T-helper 17 cell (primary cell): ENCODE measurements around the gene CELA2B. TPM values are rescaled to one million over a fixed set of nuclear protein-coding genes. Genes with fewer than 3 reads are reported as not detected.
"Not testable (repeated sequence)": the region's sequence is repeated elsewhere in the genome, so short reads cannot be mapped to it uniquely, and the experiment has no call there.

Experiments used
- ATAC-seq: fragments of 150-1000 bp; cut with Tn5 transposase; 2 replicates; pipeline ENCODE4 v1.10.0; 2021; ENCODE audit warnings: mild to moderate bottlenecking, moderate library complexity
- DNase-seq, 3 donors: peaks; one replicate each; pipeline versions ENCODE4 v3.0.0 to v3.0.0-alpha.2; 2020 to 2021
- H3K9me3 ChIP-seq: one replicate; pipeline ENCODE4 v1.7.0; 2013; ENCODE audit warnings: low read length, mild to moderate bottlenecking; ENCODE audit not compliant: control insufficient read depth, poor library complexity, severe bottlenecking
- H3K27ac Mint-ChIP-seq: one replicate; pipeline ENCODE4 v1.8.0; 2022; ENCODE audit warnings: mild to moderate bottlenecking, moderate library complexity, mixed read lengths
- H3K27me3 Mint-ChIP-seq: one replicate; pipeline ENCODE4 v1.8.0; 2022; ENCODE audit warnings: mixed read lengths
- H3K36me3 Mint-ChIP-seq: one replicate; pipeline ENCODE4 v1.8.0; 2022; ENCODE audit warnings: low read depth, mixed read lengths
- H3K4me1 Mint-ChIP-seq: one replicate; pipeline ENCODE4 v1.8.0; 2022; ENCODE audit warnings: mild to moderate bottlenecking, mixed read lengths
- H3K4me3 Mint-ChIP-seq: one replicate; pipeline ENCODE4 v1.8.0; 2022; ENCODE audit warnings: mild to moderate bottlenecking, moderate library complexity, mixed read lengths
- total RNA-seq, 4 donors: library from RNA in 2 of 4; stranded (reverse) in 2 of 4; gene quantifications; one replicate each; pipeline ENCODE4 v1.2.3 and lab custom pipeline; 2022 to 2026

The CELA2B gene
- total RNA-seq, 2 donors from 2014 or later, result not detected

DNA sequence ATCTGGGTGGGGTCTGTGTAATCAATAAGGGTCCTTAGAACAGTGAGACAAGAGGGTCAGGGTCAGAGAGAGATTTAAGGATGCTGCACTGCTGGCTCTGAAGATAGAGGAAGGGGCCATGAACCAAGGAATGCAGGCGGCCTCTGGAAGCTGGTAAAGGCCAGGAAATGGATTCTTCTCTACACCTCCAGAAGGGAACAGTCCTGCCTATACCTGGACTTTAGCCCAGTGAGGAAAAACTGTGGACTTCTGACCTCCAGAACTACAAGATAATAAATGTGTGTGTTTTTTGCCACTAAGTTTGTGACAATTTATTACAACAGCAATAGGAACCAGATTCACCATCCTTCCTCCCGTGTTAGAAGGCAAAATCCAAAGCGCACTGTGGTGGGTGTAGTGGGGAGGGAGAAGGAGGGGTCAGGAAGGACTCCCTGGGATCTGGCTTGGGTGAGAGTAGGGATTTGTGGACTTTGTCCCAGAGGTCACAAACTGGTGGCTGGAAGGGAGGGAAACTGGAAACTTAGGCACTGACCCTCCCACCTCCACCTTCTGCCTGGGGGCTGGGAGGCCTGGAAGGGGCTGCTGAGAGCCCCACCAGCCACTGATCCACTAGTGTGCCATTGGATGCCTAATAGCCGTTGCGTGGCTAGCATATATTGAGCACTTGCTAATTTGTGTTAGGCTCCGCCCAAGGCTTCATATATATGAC lies 24.7 kb upstream of the CELA2B start:
- no peak overlapping the region for H3K27ac Mint-ChIP-seq
- no peak overlapping the region for H3K4me3 Mint-ChIP-seq
- H3K36me3 Mint-ChIP-seq, result no peaks in the 10 kb centered on the region
- H3K4me1 Mint-ChIP-seq, result no peaks in the 10 kb centered on the region
- peaks cover 30% of the 10 kb centered on the region for H3K27me3 Mint-ChIP-seq
- H3K9me3 ChIP-seq, result no peaks in the 10 kb centered on the region
- DNase-seq, result no peak
- no peak for ATAC-seq

DNA sequence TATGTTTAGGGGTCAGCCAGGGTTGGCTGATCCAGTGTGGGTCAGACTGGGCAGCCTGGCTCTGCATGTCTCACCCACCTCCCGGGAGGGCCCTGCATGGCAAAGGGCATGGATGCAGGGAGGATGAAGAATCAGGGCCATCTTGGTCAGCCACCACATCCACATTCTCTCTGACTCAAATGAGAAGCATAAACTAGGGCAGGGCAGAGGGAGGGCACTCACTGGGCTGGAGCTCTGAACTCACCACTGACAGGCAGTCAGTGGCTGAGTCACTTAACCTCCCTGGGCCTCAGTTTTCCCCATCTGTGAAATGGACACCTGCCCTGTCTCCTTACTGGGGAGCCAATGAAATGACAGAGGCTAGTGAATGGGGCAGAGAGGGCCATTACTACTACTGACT lies 23.7 kb upstream of the CELA2B start:
- Mint-ChIP-seq H3K27me3 (peaks cover 34% of the 10 kb centered on the region), H3K4me3 (no peak overlapping the region), H3K27ac (no peak overlapping the region), H3K36me3 (no peaks in the 10 kb centered on the region), H3K4me1 (no peaks in the 10 kb centered on the region)
- ATAC-seq (no peak), DNase-seq (no peak)
- no peaks in the 10 kb centered on the region for H3K9me3 ChIP-seq

DNA sequence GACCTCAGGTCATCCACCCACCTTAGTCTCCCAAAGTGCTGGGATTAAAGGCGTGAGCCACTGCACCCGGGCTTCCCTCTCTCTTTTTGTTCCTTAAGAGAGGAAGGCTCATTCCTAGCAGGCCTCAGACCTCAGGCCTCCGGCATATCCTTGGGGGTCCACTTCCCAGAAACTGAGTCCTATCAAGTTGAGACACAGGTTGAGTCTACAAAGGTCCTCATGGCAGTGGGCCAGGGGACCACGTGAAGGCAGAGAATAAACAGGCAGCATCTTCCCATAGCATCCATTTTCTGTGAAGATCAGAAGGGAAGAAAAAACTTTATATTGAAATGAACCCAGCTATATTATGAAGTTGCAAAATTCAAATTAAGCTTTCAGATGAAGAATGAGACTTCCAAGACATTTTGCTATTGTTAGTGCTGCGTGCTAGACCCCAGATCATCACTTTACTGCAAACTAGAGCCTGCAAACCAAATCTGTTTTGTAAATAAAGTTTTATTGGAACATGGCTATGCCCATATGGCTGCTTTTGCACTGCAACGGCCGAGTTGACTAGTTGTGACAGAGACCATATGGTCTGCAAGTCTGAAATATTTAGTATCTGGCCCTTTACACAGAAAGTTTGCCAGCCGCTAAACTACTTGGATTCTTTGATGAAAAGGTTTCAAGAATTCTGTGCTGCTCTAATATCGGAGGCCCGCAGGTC lies 22.9 kb upstream of the CELA2B start:
- DNase-seq, result no peak
- no peaks in the 10 kb centered on the region for H3K4me1 Mint-ChIP-seq
- ATAC-seq, result no peak
- no peaks in the 10 kb centered on the region for H3K36me3 Mint-ChIP-seq
- no peaks in the 10 kb centered on the region for H3K9me3 ChIP-seq
- H3K27ac Mint-ChIP-seq, result no peak overlapping the region
- no peak overlapping the region for H3K4me3 Mint-ChIP-seq
- peaks cover 31% of the 10 kb centered on the region for H3K27me3 Mint-ChIP-seq

DNA sequence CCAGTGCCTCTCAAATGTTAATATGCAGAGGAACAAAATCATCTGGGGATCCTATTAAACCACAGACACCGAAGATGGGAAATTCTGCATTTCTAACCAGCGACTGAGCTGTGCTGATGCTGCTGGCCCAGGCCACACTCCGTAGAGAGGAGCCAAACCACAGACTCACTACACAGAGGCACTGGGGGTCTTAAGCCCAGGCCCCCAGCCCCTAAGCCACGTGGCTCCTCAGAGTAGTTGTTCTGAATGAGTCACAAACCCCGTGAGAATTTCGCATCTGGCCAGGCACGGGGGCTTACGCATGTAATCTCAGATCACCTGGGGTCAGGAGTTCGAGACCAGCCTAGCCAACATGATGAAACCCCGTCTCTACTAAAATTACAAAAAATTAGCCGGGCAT lies 22.2 kb upstream of the CELA2B start:
- no peaks in the 10 kb centered on the region for H3K4me1 Mint-ChIP-seq
- no peaks in the 10 kb centered on the region for H3K36me3 Mint-ChIP-seq
- no peaks in the 10 kb centered on the region for H3K9me3 ChIP-seq
- no peak overlapping the region for H3K4me3 Mint-ChIP-seq
- H3K27me3 Mint-ChIP-seq, result peaks cover 36% of the 10 kb centered on the region
- DNase-seq (no peak), ATAC-seq (no peak)
- H3K27ac Mint-ChIP-seq, result no peak overlapping the region

DNA sequence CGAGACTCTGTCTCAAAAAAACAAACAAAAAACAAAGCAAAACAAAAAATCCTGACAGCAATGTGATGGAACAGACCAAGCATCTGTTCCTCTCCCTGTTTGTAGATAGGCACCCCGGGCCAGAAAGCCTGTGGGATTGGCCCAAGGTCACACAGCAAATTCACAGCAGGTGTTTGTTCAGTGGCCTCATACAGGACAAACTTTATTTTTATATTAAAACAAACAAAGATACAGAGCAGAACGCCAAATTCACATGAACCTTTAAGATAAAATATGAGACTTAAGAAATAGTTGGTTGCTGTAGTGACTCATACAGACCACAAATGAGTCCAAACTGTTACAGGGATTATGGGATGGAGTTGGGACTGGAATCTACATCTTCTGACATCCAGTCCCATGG lies 21.6 kb upstream of the CELA2B start:
- H3K4me1 Mint-ChIP-seq, result no peaks in the 10 kb centered on the region
- ATAC-seq, result no peak
- no peaks in the 10 kb centered on the region for H3K9me3 ChIP-seq
- no peak overlapping the region for H3K27ac Mint-ChIP-seq
- H3K36me3 Mint-ChIP-seq, result no peaks in the 10 kb centered on the region
- peaks cover 34% of the 10 kb centered on the region for H3K27me3 Mint-ChIP-seq
- DNase-seq, result no peak
- no peak overlapping the region for H3K4me3 Mint-ChIP-seq

DNA sequence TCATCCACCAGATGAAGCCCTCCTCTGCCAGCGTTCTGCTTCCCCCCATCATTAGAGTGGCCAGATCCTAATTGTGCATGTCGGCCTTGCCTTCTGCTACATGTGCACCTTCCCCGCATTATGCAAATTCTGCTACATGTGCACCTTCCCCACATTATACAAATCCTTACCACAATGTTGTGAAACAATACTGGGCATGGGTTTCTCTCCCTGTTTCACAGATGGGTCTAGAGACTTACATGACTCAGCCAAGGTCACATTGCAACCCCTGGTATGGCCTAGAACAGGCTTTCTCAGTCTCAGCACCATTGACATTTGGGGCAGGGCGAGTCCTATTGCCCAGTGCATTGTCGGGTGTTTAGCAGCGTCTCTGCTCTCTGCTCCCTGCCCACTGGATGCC lies 20.4 kb upstream of the CELA2B start:
- ATAC-seq, result no peak
- no peaks in the 10 kb centered on the region for H3K36me3 Mint-ChIP-seq

DNA sequence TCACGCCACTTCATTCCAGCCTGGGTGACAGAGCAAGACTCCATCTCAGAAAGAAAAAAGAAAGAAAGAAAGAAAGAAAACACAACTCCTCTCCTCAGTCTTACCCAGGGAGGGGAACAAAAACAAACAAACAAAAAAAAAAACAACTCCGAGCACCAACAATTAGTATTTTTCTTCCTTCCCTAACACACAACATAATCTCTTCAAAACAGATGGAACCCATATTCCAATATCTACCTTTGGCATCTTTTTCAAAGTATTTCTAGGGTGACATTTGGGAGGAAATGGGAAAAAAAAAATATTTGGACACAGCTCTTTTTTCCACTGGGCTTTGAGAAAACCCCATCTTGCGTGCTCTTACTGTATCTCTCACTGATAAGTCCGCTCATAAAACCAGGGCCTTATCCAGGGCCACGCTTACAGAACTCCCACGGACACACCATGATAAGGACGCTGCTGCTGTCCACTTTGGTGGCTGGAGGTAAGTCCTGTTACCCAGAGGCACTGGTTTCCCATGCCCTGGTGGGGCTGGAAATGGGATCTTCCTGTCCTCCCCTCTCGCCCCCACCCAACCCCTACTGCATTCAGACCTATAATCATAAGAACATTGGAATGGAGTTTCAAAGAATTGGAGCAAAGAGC lies 19.5 kb upstream of the CELA2B start, which contains the start of gene CELA2A:
Gene CELA2A, plus strand, starts transcription at position 420 of the 642 bp plus-strand sequence. Its CDS starts 22 bp downstream, at position 442.
- ATAC-seq (no peak), DNase-seq (no peak)
- Mint-ChIP-seq H3K4me1 (no peaks in the 10 kb centered on the region), H3K27me3 (peaks cover 34% of the 10 kb centered on the region), H3K4me3 (no peak within 1 kb of the TSS), H3K36me3 (no peaks in the 10 kb centered on the region), H3K27ac (no peak within 1 kb of the TSS)
- H3K9me3 ChIP-seq, result no peaks in the 10 kb centered on the region

More for the DNA sequence above, 20.4 kb upstream of the CELA2B start:
- Mint-ChIP-seq H3K4me3 (no peak overlapping the region), H3K4me1 (no peaks in the 10 kb centered on the region), H3K27me3 (peaks cover 31% of the 10 kb centered on the region), H3K27ac (no peak overlapping the region)
- DNase-seq, result no peak
- no peaks in the 10 kb centered on the region for H3K9me3 ChIP-seq

DNA sequence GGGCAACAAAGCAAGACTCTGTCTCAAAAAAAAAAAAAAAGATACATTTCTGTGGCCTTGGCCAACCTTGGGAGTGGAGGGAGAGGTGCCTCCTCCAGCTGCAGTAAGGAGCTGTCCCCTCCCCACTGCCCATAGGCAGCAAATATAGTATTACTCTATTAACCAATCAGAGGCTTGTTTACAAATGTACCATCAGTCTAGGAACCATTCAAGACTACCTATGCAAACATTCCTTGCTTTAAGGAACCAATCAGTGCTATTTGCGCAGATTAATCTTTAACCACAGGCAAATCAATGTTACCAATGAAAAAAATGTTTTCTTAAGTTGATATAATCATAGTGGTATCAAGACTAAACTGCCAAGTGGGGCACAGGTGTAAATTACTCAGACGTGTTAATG lies 18.3 kb upstream of the CELA2B start:
- DNase-seq, result no peak
- Mint-ChIP-seq H3K27ac (no peak overlapping the region), H3K4me1 (no peaks in the 10 kb centered on the region), H3K36me3 (no peaks in the 10 kb centered on the region), H3K4me3 (no peak overlapping the region), H3K27me3 (peaks cover 37% of the 10 kb centered on the region)
- no peak for ATAC-seq
- H3K9me3 ChIP-seq, result no peaks in the 10 kb centered on the region

DNA sequence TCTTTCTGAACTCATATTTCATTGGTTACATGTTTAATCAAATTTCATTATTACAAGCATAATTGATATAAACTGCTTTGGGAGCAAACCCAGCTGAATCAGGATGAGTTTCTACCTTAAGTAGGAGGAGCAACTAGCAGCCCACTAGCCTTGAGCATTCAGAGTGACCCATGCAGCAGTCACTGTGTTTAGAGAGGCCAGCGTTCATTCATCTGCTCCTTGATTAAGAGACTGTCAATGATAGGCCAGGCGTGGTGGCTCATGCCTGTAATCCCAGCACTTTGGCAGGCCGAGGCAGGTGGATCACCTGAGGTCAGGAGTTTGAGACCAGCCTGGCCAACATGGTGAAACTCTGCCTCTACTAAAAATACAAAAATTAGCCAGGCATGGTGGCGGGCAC lies 17.5 kb upstream of the CELA2B start:
- H3K27ac Mint-ChIP-seq, H3K4me1 Mint-ChIP-seq, ATAC-seq, H3K9me3 ChIP-seq, H3K4me3 Mint-ChIP-seq, DNase-seq, H3K36me3 Mint-ChIP-seq: not testable (repeated sequence)
- H3K27me3 Mint-ChIP-seq, result peaks cover 37% of the 10 kb centered on the region

DNA sequence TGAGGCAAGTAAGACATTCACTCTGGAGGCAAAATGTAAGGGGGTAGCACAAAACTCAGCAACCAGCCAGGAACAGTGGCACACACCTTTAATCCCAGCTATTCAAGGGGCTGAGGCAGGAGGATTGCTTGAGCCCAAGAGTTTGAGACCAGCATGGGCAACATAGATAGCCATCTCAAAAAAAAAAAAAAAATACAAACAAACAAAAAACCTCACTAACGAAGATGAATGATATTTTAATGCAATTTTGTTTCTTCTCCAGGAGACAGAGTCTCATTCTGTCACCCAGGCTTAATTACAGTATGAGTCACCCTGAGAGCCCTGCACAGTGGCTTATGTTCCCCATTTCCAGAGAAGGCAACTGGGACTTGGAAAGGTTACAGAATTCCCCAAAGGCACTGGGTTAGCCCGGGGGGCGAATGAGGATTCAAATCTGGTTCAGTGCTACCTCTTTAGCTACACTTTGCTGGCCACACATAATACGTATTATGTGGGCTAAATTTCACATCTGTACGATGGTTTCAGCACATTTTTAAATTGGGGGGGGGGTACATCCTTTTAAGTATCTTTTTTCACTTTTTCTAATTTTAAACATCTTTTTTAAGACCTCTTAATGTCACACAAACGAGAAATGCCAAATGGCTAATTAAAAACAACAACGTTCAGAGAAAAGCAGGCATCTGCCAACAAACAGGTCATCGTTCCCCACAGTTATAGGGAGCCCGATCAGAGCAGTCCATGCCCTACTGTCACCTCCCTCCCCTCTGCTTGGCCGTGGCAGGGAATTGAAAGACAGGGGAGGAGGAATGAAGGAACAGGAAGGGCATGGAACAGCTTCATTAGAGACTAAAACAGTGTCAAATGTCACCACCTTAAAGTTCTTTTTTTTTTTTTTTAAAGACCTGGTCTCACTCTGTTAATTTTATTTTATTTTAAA lies 15.9 kb upstream of the CELA2B start:
- no peak for DNase-seq
- Mint-ChIP-seq H3K36me3 (no peaks in the 10 kb centered on the region), H3K27ac (no peak overlapping the region), H3K27me3 (peaks cover 44% of the 10 kb centered on the region), H3K4me3 (no peak overlapping the region), H3K4me1 (no peaks in the 10 kb centered on the region)
- no peak for ATAC-seq
- H3K9me3 ChIP-seq, result no peaks in the 10 kb centered on the region

DNA sequence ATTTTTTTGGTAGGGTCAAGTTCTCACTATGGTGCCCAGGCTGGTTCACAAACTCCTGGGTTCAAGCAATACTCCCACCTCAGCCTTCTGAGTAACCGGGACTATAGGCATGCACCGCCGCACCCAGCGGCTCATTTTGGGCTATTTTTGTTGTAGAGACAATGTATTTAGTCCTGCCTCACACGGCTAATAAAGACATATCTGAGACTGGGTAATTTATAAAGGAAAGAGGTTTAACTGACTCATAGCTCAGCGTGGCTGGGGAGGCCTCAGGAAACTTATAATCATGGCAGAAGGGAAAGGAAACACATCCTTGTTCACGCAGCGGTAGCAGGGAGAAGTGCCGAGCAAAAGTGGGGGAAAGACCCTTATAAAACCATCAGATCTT lies 15.2 kb upstream of the CELA2B start:
- no peak for DNase-seq
- Mint-ChIP-seq H3K27ac (no peak overlapping the region), H3K27me3 (peaks cover 39% of the 10 kb centered on the region)

DNA sequence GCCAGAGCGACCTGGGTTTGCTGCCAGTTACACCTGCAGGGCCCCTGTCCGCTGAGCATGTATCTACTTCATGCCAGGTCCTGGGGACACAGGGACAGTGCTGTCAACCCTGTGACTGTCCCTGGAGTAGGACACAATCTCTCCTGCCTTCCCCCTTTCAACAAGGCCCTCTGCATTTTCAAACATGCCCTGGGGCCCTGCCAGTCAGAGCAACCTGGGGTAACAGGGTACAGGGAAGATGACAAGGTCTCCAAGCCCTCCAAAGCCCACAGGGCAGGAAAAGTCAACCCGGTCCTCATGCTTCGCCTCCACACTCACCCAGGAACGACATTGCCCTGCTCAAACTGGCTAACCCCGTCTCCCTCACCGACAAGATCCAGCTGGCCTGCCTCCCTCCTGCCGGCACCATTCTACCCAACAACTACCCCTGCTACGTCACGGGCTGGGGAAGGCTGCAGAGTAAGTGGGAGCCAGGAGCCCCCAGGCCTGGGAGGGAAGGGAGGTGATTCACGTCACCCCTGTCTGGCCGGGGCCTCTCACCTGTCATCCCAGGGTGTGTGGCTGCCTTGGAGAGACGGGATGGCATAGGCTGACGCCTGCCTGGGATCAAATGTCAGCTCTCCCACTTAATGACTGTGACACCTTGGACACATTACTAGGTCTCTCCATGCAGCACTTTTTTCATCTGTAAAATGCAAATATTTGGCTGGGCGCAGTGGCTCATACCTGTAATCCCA lies 12.7 kb upstream of the CELA2B start:
- ATAC-seq, H3K9me3 ChIP-seq, H3K36me3 Mint-ChIP-seq, H3K4me1 Mint-ChIP-seq, H3K27ac Mint-ChIP-seq, DNase-seq, H3K4me3 Mint-ChIP-seq: not testable (repeated sequence)
- peaks cover 20% of the 10 kb centered on the region for H3K27me3 Mint-ChIP-seq

More for the DNA sequence above, 15.2 kb upstream of the CELA2B start:
- Mint-ChIP-seq H3K36me3 (no peaks in the 10 kb centered on the region), H3K4me1 (no peaks in the 10 kb centered on the region), H3K4me3 (no peak overlapping the region)
- ATAC-seq, result no peak
- H3K9me3 ChIP-seq, result no peaks in the 10 kb centered on the region
